TTC549 (cell line): Measurements from ENCODE around the gene OR52A5.
"Not testable (repeated sequence)": the region's sequence is repeated elsewhere in the genome, so short reads cannot be mapped to it uniquely, and the experiment has no call there.

Experiments
- FAIRE-seq: peaks from 2 replicates; lab custom pipeline; 2012; peaks lifted over from hg19 to GRCh38; lab: Jason Lieb, UNC

OR52A5 gene

GRCh38 chr11:5137996-5138395, at the start of gene OR52A5:
Gene OR52A5 (minus strand): TSS chr11:5138356. CDS start chr11:5132642, 5,714 bp downstream.
- no peak for FAIRE-seq

GRCh38 chr11:5178046-5178837, 40.1 kb upstream of the OR52A5 start:
- FAIRE-seq = no peak

- no peak for FAIRE-seq
Observed at GRCh38 chr11:5174934-5175333, 36.8 kb upstream of the OR52A5 start.

- no peak for FAIRE-seq
Observed at GRCh38 chr11:5171856-5172255, 33.7 kb upstream of the OR52A5 start.

GRCh38 chr11:5165898-5166297, 27.7 kb upstream of the OR52A5 start:
- FAIRE-seq = not testable (repeated sequence)

GRCh38 chr11:5164807-5165206, 26.7 kb upstream of the OR52A5 start:
- FAIRE-seq = not testable (repeated sequence)

GRCh38 chr11:5161045-5161444, 22.9 kb upstream of the OR52A5 start:
- not testable (repeated sequence) for FAIRE-seq

GRCh38 chr11:5160217-5160616, 22.1 kb upstream of the OR52A5 start:
- FAIRE-seq = not testable (repeated sequence)

GRCh38 chr11:5159806-5160205, 21.6 kb upstream of the OR52A5 start:
- FAIRE-seq = no peak

- FAIRE-seq = no peak
Observed at GRCh38 chr11:5154657-5155056, 16.5 kb upstream of the OR52A5 start, which contains the start of gene OR52A1. Gene OR52A1 (minus strand): TSS chr11:5154757. CDS start chr11:5152369, 2,388 bp downstream.

GRCh38 chr11:5153574-5154431, 15.6 kb upstream of the OR52A5 start:
- no peak for FAIRE-seq

- no peak for FAIRE-seq
Observed at GRCh38 chr11:5151713-5152153, 13.6 kb upstream of the OR52A5 start.

GRCh38 chr11:5144206-5144605, 6.0 kb upstream of the OR52A5 start:
- FAIRE-seq = not testable (repeated sequence)

GRCh38 chr11:5137014-5137413, 1.1 kb downstream of the OR52A5 start:
- FAIRE-seq = no peak

- no peak for FAIRE-seq
Observed at GRCh38 chr11:5136261-5136660, 1.9 kb downstream of the OR52A5 start.

GRCh38 chr11:5131584-5132335, 6.4 kb downstream of the OR52A5 start:
- no peak for FAIRE-seq

- no peak for FAIRE-seq
Observed at GRCh38 chr11:5129457-5129877, 8.7 kb downstream of the OR52A5 start.

GRCh38 chr11:5124891-5125620, 13.1 kb downstream of the OR52A5 start:
- FAIRE-seq = no peak

- FAIRE-seq = peak; percentile 56
Observed at GRCh38 chr11:5123802-5124521, 14.2 kb downstream of the OR52A5 start.

- no peak for FAIRE-seq
Observed at GRCh38 chr11:5118893-5119292, 19.3 kb downstream of the OR52A5 start.

GRCh38 chr11:5117588-5117987, 20.6 kb downstream of the OR52A5 start:
- FAIRE-seq = no peak
